Coronary artery (tissue), 2 donors: Measurements from ENCODE around the gene OXTR.

Source experiments
- DNase-seq: peaks from one replicate; pipeline ENCODE4 v3.0.0-alpha.2; 2017; ENCODE audit warnings: low spot score
- H3K27ac ChIP-seq, 2 donors: fragments of 200-600 bp; sonication (generic); one replicate each; pipeline ENCODE4 v1.5.1; 2016 to 2019
- H3K4me3 ChIP-seq: fragments of 200-600 bp; sonication (generic); 2 replicates; pipeline ENCODE4 v1.5.1; 2016; ENCODE audit warnings: mild to moderate bottlenecking, moderate library complexity
- TF ChIP-seq, protein P1 (sequence below): fragments of 200-600 bp; sonication (generic); IDR thresholded peaks from one replicate; pipeline ENCODE4 v1.5.1; 2019; ENCODE audit warnings: antibody characterized with exemption

OXTR gene

DNA sequence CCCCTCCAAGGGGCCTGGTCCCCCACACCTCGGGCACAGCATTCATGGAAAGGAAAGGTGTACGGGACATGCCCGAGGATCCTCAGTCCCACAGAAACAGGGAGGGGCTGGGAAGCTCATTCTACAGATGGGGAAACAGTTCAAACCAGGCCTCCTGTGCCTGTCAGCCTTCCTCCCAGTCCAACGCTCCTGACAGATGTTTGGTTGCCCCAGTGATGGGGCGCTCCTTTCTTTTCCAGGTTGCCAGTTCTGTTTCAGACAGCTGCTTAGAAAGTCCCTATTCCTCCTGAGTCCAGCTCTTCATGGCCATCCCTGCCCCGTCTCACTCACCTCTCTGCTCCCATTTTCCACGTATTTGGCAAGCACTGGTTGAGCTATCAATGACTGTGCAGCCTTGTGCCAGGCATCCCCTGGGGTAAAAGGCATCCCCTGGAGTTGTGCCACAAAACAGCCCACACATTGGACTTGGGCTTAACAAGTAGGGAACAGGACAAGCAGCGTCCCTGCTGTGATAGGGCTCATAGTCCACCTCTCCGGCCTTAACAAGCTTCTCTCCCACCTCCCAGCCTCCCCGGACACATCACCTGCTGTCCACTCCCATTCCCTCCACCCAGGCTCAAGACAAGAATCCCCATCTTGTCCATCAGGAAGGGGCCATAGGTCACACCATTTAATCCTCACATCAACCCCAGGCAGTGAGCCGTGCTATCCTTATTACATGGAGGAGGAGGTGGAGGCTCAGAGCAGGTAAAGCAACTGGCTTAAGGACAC, 6.6 kb downstream of the OXTR start:
- Histone ChIP-seq H3K4me3 (no peak overlapping the region), H3K27ac (no peak overlapping the region)
- DNase-seq: no peak
- TF ChIP-seq, protein P1, sequence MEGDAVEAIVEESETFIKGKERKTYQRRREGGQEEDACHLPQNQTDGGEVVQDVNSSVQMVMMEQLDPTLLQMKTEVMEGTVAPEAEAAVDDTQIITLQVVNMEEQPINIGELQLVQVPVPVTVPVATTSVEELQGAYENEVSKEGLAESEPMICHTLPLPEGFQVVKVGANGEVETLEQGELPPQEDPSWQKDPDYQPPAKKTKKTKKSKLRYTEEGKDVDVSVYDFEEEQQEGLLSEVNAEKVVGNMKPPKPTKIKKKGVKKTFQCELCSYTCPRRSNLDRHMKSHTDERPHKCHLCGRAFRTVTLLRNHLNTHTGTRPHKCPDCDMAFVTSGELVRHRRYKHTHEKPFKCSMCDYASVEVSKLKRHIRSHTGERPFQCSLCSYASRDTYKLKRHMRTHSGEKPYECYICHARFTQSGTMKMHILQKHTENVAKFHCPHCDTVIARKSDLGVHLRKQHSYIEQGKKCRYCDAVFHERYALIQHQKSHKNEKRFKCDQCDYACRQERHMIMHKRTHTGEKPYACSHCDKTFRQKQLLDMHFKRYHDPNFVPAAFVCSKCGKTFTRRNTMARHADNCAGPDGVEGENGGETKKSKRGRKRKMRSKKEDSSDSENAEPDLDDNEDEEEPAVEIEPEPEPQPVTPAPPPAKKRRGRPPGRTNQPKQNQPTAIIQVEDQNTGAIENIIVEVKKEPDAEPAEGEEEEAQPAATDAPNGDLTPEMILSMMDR: no peak

DNA sequence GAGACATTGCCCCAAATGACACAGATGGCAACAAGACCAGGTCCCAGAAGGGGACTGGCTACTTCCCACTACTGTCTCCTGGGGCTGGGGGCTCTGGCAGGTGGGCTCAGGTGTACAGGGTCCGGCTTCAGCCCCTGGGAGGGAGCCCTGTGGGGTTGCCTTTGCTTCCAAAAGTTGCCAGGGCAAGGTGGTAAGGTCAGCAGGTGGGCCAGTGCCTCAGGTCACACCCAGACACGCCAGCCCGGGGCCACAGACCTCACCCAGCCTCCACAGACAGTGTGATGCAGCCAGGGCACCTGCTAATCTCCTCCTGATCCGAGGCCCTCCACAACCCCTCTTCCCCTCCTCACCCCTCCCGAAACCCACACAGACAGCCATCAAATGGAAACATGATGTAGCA, 7.5 kb downstream of the OXTR start:
- Histone ChIP-seq H3K27ac (no peak overlapping the region), H3K4me3 (no peak overlapping the region)
- TF ChIP-seq, protein P1: no peak
- DNase-seq: no peak

DNA sequence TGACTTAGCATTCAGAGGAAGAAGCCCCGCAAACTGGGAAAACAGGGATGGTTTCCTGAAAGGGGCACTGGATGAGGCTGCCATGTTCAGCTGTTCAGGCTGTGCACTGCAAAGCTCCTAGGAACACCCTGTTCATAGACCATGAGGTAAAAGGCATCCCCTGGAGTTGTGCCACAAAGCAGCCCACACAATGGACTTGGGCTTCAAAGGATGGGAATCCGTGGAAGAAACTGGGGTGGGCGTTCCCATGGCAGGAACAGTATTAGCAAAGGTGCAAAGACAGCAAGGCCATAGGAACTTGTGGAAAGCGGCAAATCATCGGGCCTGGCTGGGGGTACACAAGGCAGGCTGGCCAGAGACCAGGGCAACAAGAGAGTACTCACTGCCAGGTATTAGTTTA, 8.9 kb downstream of the OXTR start:
- no peak overlapping the region for H3K27ac ChIP-seq
- DNase-seq: no peak
- no peak overlapping the region for H3K4me3 ChIP-seq
- TF ChIP-seq, protein P1: no peak

DNA sequence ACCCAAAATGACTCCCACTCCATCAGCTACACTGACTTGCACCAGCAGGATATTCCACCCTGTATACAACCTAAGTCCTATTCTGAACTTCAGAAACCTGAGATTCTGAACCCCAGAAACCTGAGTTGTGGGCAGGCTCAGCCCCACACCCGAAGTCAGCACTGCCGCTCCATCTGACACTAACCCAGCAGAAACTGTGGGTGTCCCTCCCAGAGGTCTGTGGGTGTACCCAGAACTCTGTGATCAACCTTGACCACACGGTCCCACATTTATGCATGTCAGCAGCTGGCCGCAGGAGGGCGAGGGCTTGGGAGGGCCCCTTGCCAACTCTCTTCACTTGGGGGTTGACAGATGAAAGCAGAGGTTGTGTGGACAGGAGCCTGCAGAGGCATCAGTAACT, 9.3 kb downstream of the OXTR start:
- no peak for DNase-seq
- no peak overlapping the region for H3K4me3 ChIP-seq
- TF ChIP-seq, protein P1: no peak

DNA sequence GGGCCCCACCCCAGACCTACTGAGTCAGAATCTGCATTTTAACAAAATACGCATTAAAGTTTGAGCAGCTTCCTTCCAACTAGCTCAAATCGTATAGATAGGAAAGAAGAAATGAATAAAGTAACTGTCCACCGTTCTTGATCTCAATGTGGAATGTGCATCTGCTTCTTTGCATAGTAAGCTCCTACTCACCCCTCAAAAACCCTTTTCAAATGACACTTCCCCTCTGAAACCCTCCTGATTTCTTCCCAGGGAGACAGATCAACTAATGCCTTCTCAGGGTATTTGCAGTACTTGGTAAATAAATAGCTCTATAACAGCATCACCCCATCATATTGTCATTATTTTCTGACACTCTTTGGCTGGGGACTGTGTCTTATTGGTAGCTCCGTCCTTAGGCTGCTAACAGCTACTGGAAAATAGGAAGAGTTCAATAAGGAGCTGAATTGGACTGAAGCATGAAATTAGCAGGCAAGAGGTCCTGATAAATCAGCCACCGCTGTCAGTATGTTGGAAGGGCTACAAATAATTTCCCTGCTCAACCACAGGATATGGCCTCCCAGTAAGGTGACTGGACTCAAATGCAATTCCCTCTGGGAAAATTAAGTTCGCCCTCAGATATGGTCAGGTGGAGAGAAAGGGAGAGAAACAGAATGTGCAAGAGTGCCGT, 10.2 kb downstream of the OXTR start:
- no peak for DNase-seq

More for the DNA sequence above, 9.3 kb downstream of the OXTR start:
- H3K27ac ChIP-seq: no peak overlapping the region

DNA sequence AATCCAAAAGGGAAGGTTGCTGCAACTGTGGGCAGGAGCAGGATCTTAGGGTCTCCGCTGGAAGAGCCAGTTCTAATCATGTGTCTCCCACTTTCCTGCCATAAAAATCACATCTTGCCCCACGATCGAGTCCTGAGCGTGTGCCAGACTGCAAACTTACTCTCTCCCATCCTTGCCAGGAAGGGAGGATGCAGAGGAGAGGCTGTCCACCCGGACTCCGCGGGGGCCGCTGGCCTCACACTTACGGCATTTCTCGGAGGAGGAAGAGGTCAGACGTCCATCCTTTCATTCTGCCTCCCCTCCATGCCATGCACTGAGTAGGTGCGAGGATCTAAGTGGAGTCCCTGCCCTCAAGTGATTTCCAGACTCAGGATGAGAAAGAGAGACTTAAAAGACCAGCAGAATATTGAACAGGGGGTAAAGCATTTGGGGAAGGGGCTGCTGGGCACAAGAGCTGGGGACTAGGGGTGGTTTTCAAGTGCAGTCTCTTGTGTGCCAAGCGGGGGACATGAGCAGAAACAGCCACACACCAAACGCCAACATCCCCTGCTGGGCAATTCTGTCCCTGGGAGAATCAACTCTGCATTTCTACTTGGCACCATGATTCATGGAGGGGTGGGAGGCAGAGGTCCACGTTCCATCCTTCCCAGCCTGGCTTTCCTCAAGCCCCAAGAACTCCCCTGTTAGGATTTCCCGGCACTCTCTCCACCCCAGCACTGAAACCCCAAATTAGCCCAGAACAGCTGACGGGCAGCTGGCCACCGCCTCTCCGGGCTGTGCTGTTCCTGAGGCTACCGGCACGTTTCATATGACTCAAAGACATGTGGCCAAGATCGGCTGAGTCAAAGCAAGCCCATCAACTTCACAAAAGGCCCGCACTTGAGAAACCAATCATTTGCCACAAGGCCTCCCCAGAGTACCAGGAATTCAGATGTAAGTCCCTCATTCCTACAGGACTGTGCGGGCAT, 11.6 kb downstream of the OXTR start:
- no peak overlapping the region for H3K27ac ChIP-seq
- DNase-seq: no peak
- TF ChIP-seq, protein P1: no peak
- no peak overlapping the region for H3K4me3 ChIP-seq

More for the DNA sequence above, 10.2 kb downstream of the OXTR start:
- TF ChIP-seq, protein P1: no peak
- no peak overlapping the region for H3K4me3 ChIP-seq
- H3K27ac ChIP-seq: no peak overlapping the region
